H4 (cell line): Measurements from ENCODE around the gene EPAS1. TPM values are rescaled to one million over a fixed set of nuclear protein-coding genes. Genes with fewer than 3 reads are reported as not detected.

ENCODE experiments used
- DNase-seq: peaks from one replicate; pipeline ENCODE4 v3.0.0-alpha.2; 2015; ENCODE audit warnings: low spot score
- total RNA-seq: library from RNA; depleted of rRNA; stranded (reverse); fragments of >200 nt; shearing (Covaris generic); gene quantifications from 2 replicates; pipeline ENCODE4 v1.2.3, GENCODE V29; 2014

The EPAS1 gene
- total RNA-seq, 1 experiment from 2014 or later: 31.6 TPM

GRCh38 chr2:46339676-46340459, 42.7 kb downstream of the EPAS1 start:
- DNase-seq: no peak

- DNase-seq: no peak
These were observed 43.7 kb downstream of the EPAS1 start for GRCh38 chr2:46340740-46341420.

GRCh38 chr2:46342566-46343315, 45.5 kb downstream of the EPAS1 start:
- DNase-seq: no peak

- DNase-seq: no peak
These were observed 47.5 kb downstream of the EPAS1 start for GRCh38 chr2:46344706-46345105.

- no peak for DNase-seq
These were observed 48.6 kb downstream of the EPAS1 start for GRCh38 chr2:46345775-46346174.

GRCh38 chr2:46346719-46347118, 49.5 kb downstream of the EPAS1 start:
- DNase-seq: no peak

- no peak for DNase-seq
These were observed 50.6 kb downstream of the EPAS1 start for GRCh38 chr2:46347648-46348280.

GRCh38 chr2:46349115-46349547, 51.9 kb downstream of the EPAS1 start:
- no peak for DNase-seq

GRCh38 chr2:46350029-46350689, 53.0 kb downstream of the EPAS1 start:
- no peak for DNase-seq

GRCh38 chr2:46351098-46351749, 54.0 kb downstream of the EPAS1 start:
- no peak for DNase-seq

- no peak for DNase-seq
These were observed 54.5 kb downstream of the EPAS1 start for GRCh38 chr2:46351750-46352138.

GRCh38 chr2:46352621-46353020, 55.4 kb downstream of the EPAS1 start:
- DNase-seq: no peak

- no peak for DNase-seq
These were observed 56.3 kb downstream of the EPAS1 start for GRCh38 chr2:46353509-46353908.

GRCh38 chr2:46355756-46356155, 58.5 kb downstream of the EPAS1 start:
- DNase-seq: no peak

- no peak for DNase-seq
These were observed 59.8 kb downstream of the EPAS1 start for GRCh38 chr2:46356991-46357390.

- DNase-seq: no peak
These were observed 61.5 kb downstream of the EPAS1 start for GRCh38 chr2:46358713-46359112.

- DNase-seq: no peak
These were observed 63.1 kb downstream of the EPAS1 start for GRCh38 chr2:46360303-46360702.

GRCh38 chr2:46361920-46362666, 64.9 kb downstream of the EPAS1 start:
- DNase-seq: no peak

GRCh38 chr2:46362667-46363012, 65.4 kb downstream of the EPAS1 start:
- DNase-seq: no peak

- peak; percentile 27 for DNase-seq
These were observed 66.4 kb downstream of the EPAS1 start for GRCh38 chr2:46363535-46364170.
